ENCODE results near the gene PATE1.
"Not testable (repeated sequence)": the region's sequence is repeated elsewhere in the genome, so short reads cannot be mapped to it uniquely, and the experiment has no call there.

The PATE1 gene

GRCh38 chr11:125745979-125746378 is at the start of gene PATE1:
Gene PATE1, plus strand, starts transcription at chr11:125746279. Its CDS starts 26 bp downstream, at chr11:125746305.
- DNase-seq, result no peak
- TF ChIP-seq POLR2A (IDR thresholded peaks at IDR 0.05; ENCODE audit: low read length) (no peak), GATA1 (IDR thresholded peaks at IDR 0.05; ENCODE audit: low read depth, low read length) (no peak)

- TF ChIP-seq GATA1 (IDR thresholded peaks at IDR 0.05; ENCODE audit: low read depth, low read length), result no peak
- TF ChIP-seq POLR2A (IDR thresholded peaks at IDR 0.05; ENCODE audit: low read length), result no peak
- DNase-seq, result no peak
Observed at GRCh38 chr11:125701018-125701610, 45.0 kb upstream of the PATE1 start.

DNA sequence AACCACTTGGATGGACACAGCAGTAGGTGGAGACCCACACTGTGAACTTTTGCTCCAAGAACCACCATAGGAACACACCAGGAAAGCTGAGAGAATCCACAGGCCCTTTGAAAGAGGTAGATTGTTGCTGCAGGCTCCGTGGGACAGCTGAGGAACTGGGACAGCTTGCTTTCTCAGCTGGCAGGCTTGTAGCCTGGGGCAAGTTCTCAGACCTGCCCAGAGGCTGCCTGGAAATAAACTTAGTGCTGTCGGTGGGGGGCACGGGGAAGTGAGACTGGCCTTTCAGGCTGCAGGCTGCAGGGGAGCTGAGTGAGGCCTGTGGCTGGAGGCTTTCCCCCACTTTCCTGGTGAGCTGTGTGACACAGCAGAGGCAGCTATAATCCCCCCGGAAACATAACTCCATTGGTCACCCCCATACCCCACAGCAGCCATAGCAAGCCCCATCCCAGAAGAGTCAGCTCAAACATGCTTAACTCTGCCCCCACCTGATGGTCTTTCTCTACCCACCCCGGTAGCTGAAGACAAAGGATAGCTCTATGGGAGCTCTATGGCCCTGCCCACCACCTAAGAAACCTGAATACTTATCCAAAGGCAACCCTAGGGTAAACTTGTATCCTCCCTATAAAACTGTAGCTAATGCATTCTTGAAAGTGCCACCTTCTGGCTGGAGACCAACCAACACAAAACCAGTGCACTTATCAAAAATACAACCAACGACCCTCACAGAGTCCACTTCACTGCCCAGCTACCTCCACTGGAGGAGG is 44.0 kb upstream of the PATE1 start:
- no peak for DNase-seq
- TF ChIP-seq GATA1 (IDR thresholded peaks at IDR 0.05; ENCODE audit: low read depth, low read length) (no peak), POLR2A (IDR thresholded peaks at IDR 0.05; ENCODE audit: low read length) (no peak)

GRCh38 chr11:125704686-125705085 is 41.4 kb upstream of the PATE1 start:
- not testable (repeated sequence) for DNase-seq

DNA sequence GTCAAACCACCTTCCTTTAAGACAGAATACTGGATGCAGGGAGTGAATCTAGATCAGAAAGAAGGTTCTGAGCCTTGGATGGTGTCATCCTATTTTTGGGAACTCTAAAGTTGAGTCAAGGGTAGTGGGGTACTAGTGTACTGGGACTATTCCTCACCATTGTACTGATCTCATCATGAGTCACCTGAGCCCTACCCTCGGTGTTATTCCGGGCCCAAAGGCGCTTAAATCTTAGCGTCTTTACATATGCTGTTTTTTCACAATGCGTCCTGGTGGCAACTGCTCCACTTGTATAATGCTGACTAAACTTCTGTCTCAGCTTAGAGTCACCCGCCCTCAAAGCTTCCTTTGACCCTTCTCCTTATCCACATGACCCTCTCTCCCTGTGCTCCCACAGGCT is 25.3 kb upstream of the PATE1 start:
- no peak for DNase-seq

GRCh38 chr11:125724125-125724524 is 22.0 kb upstream of the PATE1 start:
- peak in 1 of 2 experiments; percentile 6 for DNase-seq
- TF ChIP-seq GATA1 (IDR thresholded peaks at IDR 0.05; ENCODE audit: low read depth, low read length) (no peak), POLR2A (IDR thresholded peaks at IDR 0.05; ENCODE audit: low read length) (no peak)

More for the DNA sequence above, 25.3 kb upstream of the PATE1 start:
- no peak for TF ChIP-seq POLR2A (IDR thresholded peaks at IDR 0.05; ENCODE audit: low read length)
- TF ChIP-seq GATA1 (IDR thresholded peaks at IDR 0.05; ENCODE audit: low read depth, low read length), result no peak

DNA sequence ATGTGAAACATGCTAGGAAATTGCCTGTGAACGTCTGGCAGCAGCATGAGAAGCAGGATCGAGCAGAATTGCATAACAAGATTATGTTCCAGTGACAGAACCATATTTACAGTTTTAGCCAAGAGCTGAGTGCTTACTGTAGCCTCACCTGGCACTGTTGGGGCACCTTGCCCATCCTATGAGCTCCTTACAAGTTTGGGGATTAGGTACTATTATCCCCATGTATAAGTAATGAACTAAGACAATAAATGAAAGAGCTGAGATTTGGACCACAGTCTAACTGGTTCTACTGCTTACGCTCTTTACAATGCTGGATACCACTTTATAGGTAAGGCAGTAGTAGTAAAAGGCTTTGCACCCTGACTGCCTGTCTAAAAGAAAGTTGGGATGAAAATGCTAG is 17.1 kb upstream of the PATE1 start:
- TF ChIP-seq GATA1 (IDR thresholded peaks at IDR 0.05; ENCODE audit: low read depth, low read length), result no peak
- no peak for DNase-seq

- no peak for DNase-seq
Observed at GRCh38 chr11:125740617-125741016, 5.5 kb upstream of the PATE1 start.

GRCh38 chr11:125743681-125744080 is 2.4 kb upstream of the PATE1 start:
- DNase-seq, result no peak
- TF ChIP-seq POLR2A (IDR thresholded peaks at IDR 0.05; ENCODE audit: low read length) (no peak), GATA1 (IDR thresholded peaks at IDR 0.05; ENCODE audit: low read depth, low read length) (no peak)

More at GRCh38 chr11:125740617-125741016, 5.5 kb upstream of the PATE1 start:
- TF ChIP-seq GATA1 (IDR thresholded peaks at IDR 0.05; ENCODE audit: low read depth, low read length), result no peak
- no peak for TF ChIP-seq POLR2A (IDR thresholded peaks at IDR 0.05; ENCODE audit: low read length)

DNA sequence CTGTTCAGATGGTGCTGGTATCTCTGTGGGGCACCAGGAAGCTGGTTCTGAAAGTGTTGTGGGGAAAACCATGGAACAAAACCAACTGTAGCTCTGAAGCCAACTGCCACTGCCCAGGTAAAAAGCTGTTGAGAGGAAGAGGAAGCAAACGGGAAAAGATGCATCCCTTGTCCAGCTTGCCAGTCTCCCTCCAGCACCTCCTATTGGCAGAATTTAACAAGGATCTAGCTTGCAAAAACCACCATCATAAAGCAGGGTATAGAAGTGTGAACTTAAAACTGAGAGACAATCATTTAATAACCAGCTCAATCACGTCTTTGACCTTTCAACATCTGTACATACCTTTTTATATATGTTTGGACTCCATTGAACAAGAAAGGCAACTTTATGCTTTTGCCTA is 4.5 kb downstream of the PATE1 start:
- TF ChIP-seq POLR2A (IDR thresholded peaks at IDR 0.05; ENCODE audit: low read length), result no peak
- no peak for TF ChIP-seq GATA1 (IDR thresholded peaks at IDR 0.05; ENCODE audit: low read depth, low read length)
- DNase-seq, result no peak

- DNase-seq, result no peak
- TF ChIP-seq POLR2A (IDR thresholded peaks at IDR 0.05; ENCODE audit: low read length) (no peak), GATA1 (IDR thresholded peaks at IDR 0.05; ENCODE audit: low read depth, low read length) (no peak)
Observed at GRCh38 chr11:125756050-125756449, 10.0 kb downstream of the PATE1 start.

DNA sequence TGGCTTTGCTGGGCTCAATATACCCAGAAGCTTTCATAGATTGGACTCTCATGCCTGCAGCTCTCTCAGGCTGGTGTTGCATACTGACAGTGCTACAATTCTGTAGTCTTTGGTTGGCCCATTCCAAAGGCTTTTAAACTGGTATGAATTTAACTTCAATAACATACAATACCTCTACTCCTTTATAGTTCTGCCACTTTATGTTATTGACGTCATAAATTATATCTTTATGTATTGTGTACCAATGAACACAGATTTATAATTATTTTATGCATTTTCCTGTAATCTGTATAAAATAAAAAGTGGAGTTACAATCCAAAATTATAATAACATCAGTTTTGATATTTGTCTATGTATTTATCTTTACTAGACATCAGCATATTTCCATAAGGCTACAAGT is 16.4 kb downstream of the PATE1 start:
- no peak for DNase-seq
- TF ChIP-seq POLR2A (IDR thresholded peaks at IDR 0.05; ENCODE audit: low read length) (no peak), GATA1 (IDR thresholded peaks at IDR 0.05; ENCODE audit: low read depth, low read length) (no peak)

DNA sequence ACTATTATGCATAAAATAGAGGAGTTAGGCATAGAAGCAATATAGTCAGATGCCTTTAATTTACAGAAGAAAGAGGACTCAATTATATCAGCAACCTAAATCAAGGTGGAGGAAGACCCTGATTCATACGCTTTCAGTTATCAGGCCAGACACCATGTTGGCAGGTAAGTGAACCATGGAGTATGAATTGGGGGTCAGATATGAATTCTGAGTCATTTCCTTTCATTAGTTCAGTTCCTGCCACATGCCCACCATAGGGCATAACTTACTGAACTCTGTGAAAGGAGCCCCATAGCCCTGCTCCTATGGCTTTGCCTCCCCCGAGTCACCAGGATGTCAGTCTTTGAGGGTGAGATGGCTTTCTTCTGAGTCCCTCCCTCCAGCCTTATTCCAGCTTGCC is 17.4 kb downstream of the PATE1 start:
- DNase-seq, result no peak
- no peak for TF ChIP-seq POLR2A (IDR thresholded peaks at IDR 0.05; ENCODE audit: low read length)
- no peak for TF ChIP-seq GATA1 (IDR thresholded peaks at IDR 0.05; ENCODE audit: low read depth, low read length)

DNA sequence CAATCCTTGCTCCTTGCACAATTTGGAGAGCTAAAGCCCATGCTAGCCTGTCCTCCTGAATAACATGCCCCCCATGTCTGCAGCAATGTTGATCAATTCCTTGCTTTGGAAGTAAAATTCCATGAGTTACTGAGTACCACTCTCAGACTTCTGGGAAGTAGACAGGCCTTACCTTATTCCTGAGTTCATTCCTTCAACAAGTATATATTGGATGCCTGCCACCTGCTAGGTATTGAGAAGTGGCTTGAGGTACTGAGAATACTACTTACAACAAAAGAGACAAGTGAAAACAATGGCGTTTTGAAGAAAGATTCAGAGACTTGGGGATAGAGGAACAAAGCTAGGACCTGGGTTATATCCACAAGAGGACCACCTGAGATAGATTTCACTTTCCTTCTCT is 20.2 kb downstream of the PATE1 start:
- TF ChIP-seq GATA1 (IDR thresholded peaks at IDR 0.05; ENCODE audit: low read depth, low read length) (no peak), POLR2A (IDR thresholded peaks at IDR 0.05; ENCODE audit: low read length) (no peak)
- no peak for DNase-seq
